ENCODE results near the gene MRPS6.

- TF ChIP-seq EZH2 (IDR thresholded peaks at IDR 0.05; ENCODE audit: borderline replicate concordance, low read length) (no peak), CTCF (conservative IDR thresholded peaks at IDR 0.05 in 1 of 2, IDR thresholded peaks at IDR 0.05 in 1 of 2; ENCODE audit: extremely low read depth in 1 of 2, insufficient read depth in 1 of 2, low read depth in 1 of 2, low read length in 2 of 2) (no peak)
These were observed 19.1 kb upstream of the MRPS6 start for GRCh38 chr21:34054259-34054658.
